ENCODE measurements around the gene MAP3K4. TPM values are rescaled to one million over a fixed set of nuclear protein-coding genes. Genes with fewer than 3 reads are reported as not detected.

Gene MAP3K4
- total RNA-seq, 4 donors from 2014 or later = 22.8 to 33.8 (median 30.4) TPM

GRCh38 chr6:160960839-160961238, 30.7 kb upstream of the MAP3K4 start:
- DNase-seq (ENCODE audit: low spot score in 2 of 2) = no peak
- WGBS, 2 donors = 66 to 68% methylated on average over 3 of the region's 3 CpGs
- intact Hi-C loops (cut with DNase I; ENCODE audit: low total_unique reads) = no loop called here
- TF ChIP-seq CTCF (IDR thresholded peaks at IDR 0.05) (no peak), POLR2A (IDR thresholded peaks at IDR 0.05) (no peak)
- H3K4me3 ChIP-seq (ENCODE audit: low read depth, poor library complexity, severe bottlenecking) = no peak overlapping the region

DNA sequence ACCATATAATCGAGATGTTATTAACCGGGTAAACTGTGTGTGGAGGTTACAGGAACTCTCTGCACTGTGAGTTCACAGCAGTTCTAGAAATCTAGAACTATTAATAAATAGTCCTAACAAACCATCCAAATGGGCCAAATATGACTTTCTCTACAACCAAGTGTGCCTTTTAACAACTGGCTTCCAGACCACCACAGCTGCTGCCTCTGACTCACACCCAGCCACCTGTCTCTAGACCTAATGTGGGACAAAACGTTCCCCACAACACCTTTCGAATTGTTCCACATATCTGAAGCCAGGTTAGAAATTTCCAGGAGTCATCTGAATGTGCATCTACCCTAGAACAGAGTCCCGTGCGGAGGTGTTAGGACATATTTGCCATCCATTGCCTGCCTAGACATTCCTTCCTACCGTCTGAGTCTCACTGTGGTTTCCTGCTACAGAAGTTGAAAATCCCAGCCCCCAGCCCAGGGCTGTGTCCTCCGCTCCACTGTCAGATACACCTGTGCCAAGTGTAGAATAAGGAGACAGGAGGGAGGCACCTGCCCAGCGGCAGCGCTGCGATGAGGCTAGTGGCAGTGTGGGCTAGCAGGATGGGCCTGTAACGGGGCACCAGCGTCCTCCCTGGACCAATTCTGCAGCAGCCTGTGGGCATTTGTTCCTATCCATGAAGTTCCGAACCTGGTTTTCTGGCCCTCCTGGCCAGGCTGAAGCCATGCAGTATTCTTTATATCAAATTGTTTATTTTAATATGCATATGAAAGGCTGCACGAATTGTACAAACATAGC, 28.5 kb upstream of the MAP3K4 start:
- intact Hi-C loops (cut with DNase I; ENCODE audit: low total_unique reads) = no loop called here
- DNase-seq (ENCODE audit: low spot score in 2 of 2) = peak in 1 of 2 donors; percentile 10
- no peak overlapping the region for H3K4me3 ChIP-seq (ENCODE audit: low read depth, poor library complexity, severe bottlenecking)
- no peak for TF ChIP-seq POLR2A (IDR thresholded peaks at IDR 0.05)
- TF ChIP-seq CTCF (IDR thresholded peaks at IDR 0.05) = no peak
- 87 to 94% methylated on average over 15 of the region's 15 CpGs for WGBS, 2 donors

- TF ChIP-seq CTCF (IDR thresholded peaks at IDR 0.05) = no peak
- TF ChIP-seq POLR2A (IDR thresholded peaks at IDR 0.05) = no peak
- WGBS, 2 donors = 61 to 76% methylated on average over 8 of the region's 8 CpGs
- intact Hi-C loops (cut with DNase I; ENCODE audit: low total_unique reads) = no loop called here
Measured at GRCh38 chr6:160963651-160964050, 27.9 kb upstream of the MAP3K4 start.

DNA sequence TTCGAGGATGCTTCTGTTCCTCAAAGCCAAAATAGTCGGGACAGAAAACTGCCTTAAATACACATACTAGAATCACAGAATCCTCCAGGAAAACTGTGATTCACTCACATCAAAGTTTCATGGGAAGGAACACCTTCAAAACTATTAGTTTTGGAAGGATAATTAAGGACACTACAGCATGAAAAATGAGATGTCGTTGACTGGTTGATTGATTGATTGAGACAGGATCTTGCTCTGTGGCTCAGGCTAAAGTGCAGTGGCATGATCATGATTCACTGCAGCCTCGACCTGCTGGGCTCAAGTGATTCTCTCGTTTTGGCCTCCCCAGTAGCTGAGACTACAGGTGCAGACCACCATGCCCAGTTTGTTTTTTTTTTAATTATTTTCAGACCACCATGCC, 25.7 kb upstream of the MAP3K4 start:
- DNase-seq (ENCODE audit: low spot score in 2 of 2) = no peak
- intact Hi-C loops (cut with DNase I; ENCODE audit: low total_unique reads) = no loop called here
- no peak overlapping the region for H3K4me3 ChIP-seq (ENCODE audit: low read depth, poor library complexity, severe bottlenecking)
- TF ChIP-seq POLR2A (IDR thresholded peaks at IDR 0.05) = no peak
- no peak for TF ChIP-seq CTCF (IDR thresholded peaks at IDR 0.05)
- 80% methylated on average over 5 of the region's 5 CpGs for WGBS, 2 donors

More at GRCh38 chr6:160963651-160964050, 27.9 kb upstream of the MAP3K4 start:
- H3K4me3 ChIP-seq (ENCODE audit: low read depth, poor library complexity, severe bottlenecking) = no peak overlapping the region
- no peak for DNase-seq (ENCODE audit: low spot score in 2 of 2)

DNA sequence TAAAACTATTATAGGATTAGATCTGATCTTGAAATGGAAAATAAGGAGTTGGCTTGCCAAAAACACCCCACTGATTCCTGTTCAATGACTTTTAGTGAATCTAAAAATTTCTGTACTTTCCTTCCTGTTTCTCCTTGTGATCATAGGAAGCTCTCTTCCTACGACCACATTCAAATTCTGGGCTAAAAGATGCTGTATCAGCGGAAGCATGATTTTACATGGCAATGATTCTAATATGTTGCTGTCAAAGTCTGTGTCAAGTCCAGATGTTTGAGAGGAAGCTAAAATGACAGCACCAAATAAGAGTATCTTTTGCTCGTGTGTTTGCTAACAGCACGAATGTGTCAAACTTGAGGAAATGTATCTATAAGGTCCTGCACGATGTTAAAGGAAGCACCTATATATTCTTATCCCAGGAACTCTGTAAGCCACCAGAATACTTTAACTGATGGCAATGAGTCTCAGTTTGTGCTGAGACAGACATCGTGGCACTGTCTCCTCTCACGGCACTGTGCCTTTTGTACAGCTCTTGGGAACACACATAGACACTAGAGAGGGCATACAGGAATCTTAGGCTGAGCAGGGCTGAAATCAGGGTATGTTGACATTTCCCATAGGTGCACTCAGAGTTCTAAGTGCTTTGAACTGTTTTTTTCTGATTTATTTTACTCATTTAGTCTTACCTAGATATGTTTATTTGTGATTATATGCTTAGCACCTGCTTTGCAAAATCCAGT, 24.9 kb upstream of the MAP3K4 start:
- no peak overlapping the region for H3K4me3 ChIP-seq (ENCODE audit: low read depth, poor library complexity, severe bottlenecking)
- DNase-seq (ENCODE audit: low spot score in 2 of 2) = no peak
- WGBS, 2 donors = 49 to 68% methylated on average over 7 of the region's 7 CpGs
- intact Hi-C loops (cut with DNase I; ENCODE audit: low total_unique reads) = no loop called here
- TF ChIP-seq POLR2A (IDR thresholded peaks at IDR 0.05) (no peak), CTCF (IDR thresholded peaks at IDR 0.05) (no peak)

Measured in lower leg skin (tissue), 4 donors.